Glomerular visceral epithelial cell (primary cell): ENCODE results near the gene CDH22.

Experiments used
- DNase-seq: peaks from one replicate; pipeline ENCODE4 v3.0.0-alpha.2; 2016; ENCODE audit errors: extremely low spot score

Gene CDH22

DNA sequence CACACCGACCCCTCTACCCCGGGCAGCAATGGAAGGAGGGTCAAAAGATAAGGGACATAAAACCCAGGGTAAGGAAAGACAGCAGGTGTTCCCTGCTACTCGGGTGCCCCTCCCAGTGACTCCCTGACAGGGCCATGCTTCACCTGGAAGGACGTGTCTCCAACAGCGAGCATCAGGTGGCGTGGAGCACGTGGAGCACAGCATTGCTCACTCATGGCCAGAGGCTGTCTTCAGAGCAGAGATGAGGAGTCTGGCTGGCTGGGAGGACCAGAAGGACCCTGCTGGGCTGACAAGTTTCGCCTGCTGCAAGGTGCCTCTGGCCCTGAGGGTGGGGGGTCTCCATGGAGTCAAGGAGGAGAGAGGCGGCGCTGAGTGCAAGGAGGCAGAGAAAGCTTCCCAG, 15.3 kb upstream of the CDH22 start:
- no peak for DNase-seq

DNA sequence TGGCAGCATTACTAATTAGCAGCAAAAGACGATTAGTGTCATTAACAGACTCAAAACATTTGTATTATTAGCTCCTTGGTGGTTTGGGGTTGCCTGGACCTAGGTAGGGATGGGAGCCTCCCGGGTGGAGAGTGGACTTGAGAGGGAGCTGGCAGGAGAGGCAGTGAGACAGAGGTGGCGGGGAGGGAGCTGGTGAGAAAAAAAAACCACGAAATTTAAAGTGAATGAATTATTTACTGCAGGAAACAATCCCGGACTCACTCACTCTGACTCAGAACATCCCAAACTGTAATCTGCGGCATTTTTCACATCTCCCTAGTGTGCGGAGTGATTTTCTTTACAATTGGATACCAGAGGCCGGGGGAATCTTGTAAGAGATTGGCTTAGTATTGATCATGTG, 14.3 kb upstream of the CDH22 start:
- DNase-seq, result no peak

DNA sequence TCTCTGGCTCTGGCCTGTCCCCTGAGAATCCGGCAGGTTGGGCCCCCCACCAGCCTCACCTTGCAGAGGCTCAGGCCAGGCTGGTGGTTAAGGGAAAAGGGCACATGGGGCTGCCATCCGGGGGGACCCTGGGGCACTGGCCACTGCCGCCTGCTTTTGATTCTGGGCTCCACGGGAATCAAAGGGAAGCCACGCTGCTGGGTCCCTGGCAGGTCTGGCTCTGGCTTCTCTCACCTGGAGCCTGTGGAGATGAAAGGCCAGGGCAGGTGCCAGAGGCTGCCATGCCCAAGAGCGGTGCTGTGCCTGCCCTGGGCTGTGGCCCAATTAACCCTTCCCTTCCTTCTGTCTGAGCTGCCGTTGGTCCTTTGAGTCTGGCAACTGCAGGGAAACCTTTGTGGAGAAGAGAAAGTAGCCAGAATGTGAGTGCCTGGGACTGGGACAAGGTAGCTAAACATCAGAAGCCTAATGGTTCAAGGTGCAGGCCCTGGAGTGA, 9.4 kb upstream of the CDH22 start:
- DNase-seq, result no peak

DNA sequence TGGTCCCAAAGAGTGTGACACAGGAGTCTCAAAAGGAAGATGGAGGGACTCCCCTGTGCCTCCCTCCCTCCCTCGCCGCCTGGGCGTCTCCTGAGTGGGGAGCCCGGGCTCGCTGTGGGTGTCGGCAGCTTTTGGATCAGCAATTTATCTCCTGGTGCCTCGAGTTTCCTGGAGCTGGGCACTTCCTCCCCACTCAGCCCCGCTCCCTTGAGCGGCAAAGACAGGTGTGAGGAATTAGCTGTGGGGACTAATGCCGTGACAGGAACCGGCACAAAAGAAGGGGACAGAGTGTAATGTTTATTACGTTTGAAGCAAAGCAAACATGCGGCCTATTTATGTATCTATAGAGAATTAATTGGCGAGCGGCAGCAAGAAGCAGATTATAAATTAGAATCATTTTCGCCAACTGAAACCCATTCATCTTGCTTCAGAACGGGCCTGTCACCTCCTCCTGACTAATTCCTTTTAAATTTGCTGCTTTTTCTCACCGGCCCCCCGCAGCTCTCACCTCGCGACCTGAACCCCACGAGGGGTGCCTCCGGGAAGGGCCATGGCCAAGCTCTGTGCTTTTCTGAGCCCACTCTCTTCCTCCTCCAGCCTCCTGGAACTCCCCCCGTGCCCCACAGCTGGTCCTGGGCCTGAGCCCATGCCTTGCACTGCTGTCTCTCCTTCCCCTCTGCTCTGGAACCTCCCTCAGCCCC, 8.8 kb upstream of the CDH22 start:
- no peak for DNase-seq

DNA sequence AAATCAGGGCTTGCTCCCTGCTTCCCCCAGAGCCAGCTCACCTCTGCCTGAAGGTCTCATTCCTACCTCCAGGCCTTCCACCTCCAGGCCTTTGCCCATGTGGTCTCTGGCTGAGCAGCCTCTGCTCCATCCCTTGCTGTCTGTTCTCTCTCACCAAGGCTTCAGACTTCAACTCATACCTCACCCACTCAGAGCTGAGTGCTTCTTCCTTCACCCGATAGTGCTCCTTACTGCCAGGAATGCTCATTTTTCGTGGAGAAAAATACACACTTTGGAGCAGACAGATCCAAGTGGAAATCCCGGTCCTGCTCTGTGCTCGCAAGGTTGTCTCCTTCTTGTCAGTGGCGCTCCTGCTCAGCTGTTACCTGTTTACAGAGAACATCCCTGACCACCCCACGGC, 7.0 kb upstream of the CDH22 start:
- no peak for DNase-seq

DNA sequence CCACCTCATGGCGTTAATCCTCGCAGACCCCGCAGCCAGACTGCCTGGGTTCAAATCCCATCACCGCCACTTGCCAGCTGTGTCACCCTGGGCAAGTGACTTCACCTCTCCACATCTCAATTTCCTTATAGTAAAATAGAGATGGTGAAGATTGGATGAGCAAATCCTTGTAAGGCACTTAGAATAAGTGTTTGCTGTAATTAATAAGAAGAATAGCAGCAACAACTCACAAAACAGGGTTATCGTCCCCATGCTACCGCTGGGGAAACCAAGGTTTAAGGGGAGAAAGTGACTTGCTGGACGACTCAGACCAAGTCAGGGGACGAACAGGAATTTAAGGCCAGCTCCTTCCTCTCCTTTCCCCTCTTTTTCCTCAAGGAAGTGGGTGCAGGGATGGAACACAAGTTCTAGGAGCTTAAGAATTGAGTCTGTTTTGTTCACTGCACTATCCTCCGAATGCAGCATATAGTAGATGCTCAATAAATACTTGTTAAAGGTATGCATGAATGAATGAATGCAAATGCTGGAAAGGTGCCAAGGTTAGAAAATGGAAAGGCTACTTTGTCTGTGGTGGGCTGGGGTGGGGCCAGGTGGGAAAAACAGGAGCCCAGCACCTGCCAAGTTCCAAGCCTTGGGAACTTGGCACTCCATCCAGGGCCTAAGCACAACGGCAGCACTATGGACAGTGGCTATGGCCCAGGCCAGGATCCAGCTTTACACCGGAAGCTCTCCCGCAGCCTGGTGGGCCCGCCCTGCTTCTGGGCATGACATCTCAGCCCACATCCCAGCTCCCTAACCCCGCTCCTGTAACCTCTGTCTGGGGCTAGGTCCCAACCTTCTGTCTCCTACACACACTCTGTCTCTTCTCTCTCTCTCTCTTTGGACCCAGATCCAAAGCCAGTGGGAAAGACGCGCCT, 4.9 kb upstream of the CDH22 start:
- no peak for DNase-seq

- DNase-seq, result no peak
Observed at GRCh38 chr20:46312075-46312944, 4.0 kb upstream of the CDH22 start.

DNA sequence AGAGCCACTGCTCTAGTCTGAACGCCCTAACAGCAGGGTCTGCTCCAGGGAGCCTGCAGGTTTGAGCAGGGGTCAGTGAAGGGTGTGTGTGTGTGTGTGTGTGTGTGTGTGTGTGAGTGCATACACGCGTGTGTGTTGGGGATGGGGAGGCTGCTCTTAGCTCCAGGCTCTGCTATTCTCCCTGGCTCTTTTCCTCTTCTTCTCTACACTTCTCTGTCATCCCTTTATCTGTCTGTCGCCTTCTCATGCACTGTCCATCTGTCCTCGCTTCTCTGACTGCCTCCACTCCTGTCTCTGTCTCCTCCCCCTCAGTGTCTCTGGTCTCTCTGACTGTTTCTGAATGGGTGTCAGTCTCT, 3.4 kb upstream of the CDH22 start:
- no peak for DNase-seq

DNA sequence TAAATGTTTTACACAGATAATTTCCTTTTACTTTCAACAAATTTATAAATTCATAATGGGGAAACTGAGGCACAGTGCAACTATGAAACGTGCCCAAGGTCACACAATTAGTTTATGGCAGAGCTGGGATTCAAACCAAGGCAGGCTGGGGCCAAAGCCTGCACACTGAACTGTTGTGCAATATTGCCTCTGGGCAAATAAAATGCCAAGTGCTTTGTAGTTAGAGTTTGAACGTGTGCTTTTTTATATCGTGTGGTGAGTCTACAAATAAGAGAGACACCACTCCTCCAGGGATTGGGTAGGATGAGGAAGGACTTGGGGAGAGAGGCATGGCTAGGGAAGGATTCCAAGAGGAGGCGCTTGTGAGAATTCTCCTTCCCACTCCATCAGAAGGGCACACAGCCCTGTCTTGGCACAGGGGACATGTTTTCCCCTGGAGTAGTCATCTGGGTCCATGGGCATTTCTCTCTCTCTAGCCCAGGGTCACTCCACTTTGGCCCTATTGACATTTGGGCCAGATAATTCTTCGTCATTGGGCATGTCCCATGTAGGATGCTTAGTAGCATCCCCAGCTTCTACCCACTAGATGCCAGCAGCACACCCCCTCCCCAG, 2.8 kb upstream of the CDH22 start:
- no peak for DNase-seq

DNA sequence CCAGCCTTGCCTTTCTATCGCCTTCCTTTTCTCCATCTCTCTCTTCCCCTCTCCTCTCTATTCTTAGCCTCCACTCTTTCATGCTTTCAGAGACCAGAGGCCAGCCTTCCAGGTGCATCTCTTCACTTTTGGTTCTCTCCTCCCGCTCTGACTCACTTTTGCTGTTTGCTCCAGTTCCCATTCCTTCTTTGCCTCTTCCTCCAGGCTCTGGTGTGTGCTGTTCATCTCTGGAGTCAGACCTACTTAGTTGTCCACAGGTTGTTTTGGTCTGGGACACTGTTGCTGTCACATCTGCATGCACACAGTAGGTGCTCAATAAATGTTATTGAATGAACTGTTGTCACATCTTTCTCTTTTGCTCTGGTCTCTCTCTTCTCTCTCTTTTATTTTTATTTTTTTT, 1.6 kb upstream of the CDH22 start:
- no peak for DNase-seq

DNA sequence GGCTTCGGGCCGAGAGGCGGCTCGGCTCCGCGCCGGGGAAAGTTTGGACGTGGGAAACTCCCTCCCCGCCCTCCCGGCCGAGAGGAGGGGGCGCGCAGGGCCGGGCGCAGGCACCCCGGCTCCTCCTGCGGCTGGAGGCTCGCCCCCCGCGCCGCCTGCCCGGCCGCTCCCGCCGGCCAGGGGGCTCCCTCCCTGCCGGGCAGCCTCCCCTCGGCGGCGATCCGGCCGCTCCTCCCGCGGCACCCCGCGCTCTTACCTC, 370 bp downstream of the CDH22 start:
- DNase-seq, result no peak

- DNase-seq, result peak; percentile 69
Observed at GRCh38 chr20:46307139-46307998, 929 bp downstream of the CDH22 start.

GRCh38 chr20:46306743-46307138, 1.6 kb downstream of the CDH22 start:
- DNase-seq, result no peak

DNA sequence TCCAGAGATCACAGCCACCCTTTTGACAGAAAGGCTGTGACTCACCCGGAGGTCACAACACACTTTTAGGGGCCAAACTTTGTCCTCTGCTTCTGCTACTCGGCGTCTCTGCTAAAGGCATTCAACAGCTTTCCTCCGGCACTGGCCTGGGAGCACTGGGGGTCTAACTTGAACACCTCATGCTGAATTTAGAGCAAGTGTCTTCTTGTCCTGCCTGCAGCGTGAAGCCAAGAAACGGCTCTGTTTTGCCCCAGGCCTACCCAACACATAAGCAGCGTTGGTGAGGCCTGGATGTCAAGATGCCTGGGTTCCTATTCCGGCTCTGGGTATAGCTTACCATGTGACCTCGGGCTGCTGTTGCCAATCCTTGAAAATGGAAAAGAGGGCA, 2.3 kb downstream of the CDH22 start:
- no peak for DNase-seq

- no peak for DNase-seq
Observed at GRCh38 chr20:46305331-46305972, 2.8 kb downstream of the CDH22 start.

GRCh38 chr20:46304852-46305251, 3.4 kb downstream of the CDH22 start:
- no peak for DNase-seq

GRCh38 chr20:46304361-46304760, 3.9 kb downstream of the CDH22 start:
- DNase-seq, result no peak

- no peak for DNase-seq
Observed at GRCh38 chr20:46303176-46303956, 4.9 kb downstream of the CDH22 start.

GRCh38 chr20:46302106-46302505, 6.2 kb downstream of the CDH22 start:
- DNase-seq, result no peak

- DNase-seq, result no peak
Observed at GRCh38 chr20:46300281-46300680, 8.0 kb downstream of the CDH22 start.
